Kidney (tissue), 14 donors: ENCODE results near the gene G6PD. TPM values are rescaled to one million over a fixed set of nuclear protein-coding genes. Genes with fewer than 3 reads are reported as not detected.

Source experiments
- DNase-seq, 5 donors: peaks; one replicate each; pipeline ENCODE4 v3.0.0-alpha.2; 2013 to 2020
- FAIRE-seq: peaks from 2 replicates; lab custom pipeline; 2012; peaks lifted over from hg19 to GRCh38; lab: Jason Lieb, UNC
- H3K27ac ChIP-seq, 2 donors: one replicate each; pipeline ENCODE4 v1.7.0; 2013; ENCODE audit warnings: low read depth in 2 of 2, low read length in 2 of 2, inconsistent platforms in 1 of 2
- H3K27me3 ChIP-seq: one replicate; pipeline ENCODE4 v1.7.1; 2013; ENCODE audit warnings: low read length, inconsistent platforms; ENCODE audit not compliant: control insufficient read depth, insufficient read depth
- H3K36me3 ChIP-seq, 3 donors: one replicate each; pipeline versions ENCODE4 v1.7.0 to v1.7.1; 2013; ENCODE audit warnings: low read length in 3 of 3, control low read depth in 1 of 3, inconsistent platforms in 1 of 3; ENCODE audit not compliant: insufficient read depth in 3 of 3, control insufficient read depth in 2 of 3
- H3K4me1 ChIP-seq, 3 donors: one replicate each; pipeline versions ENCODE4 v1.7.0 to v1.7.1; 2013; ENCODE audit warnings: low read length in 3 of 3, inconsistent platforms in 1 of 3, low read depth in 1 of 3; ENCODE audit not compliant: control insufficient read depth in 2 of 3, insufficient read depth in 2 of 3
- H3K4me3 ChIP-seq, 3 donors: one replicate each; pipeline versions ENCODE4 v1.7.0 to v1.8.1; 2013; ENCODE audit warnings: low read length in 3 of 3, control low read depth in 1 of 3, inconsistent platforms in 1 of 3
- H3K9ac ChIP-seq, 3 donors: one replicate each; pipeline versions ENCODE4 v1.7.0 to v1.7.1; 2013; ENCODE audit warnings: low read length in 3 of 3, control low read depth in 1 of 3, inconsistent platforms in 1 of 3
- H3K9me3 ChIP-seq, 3 donors: one replicate each; pipeline versions ENCODE4 v1.7.0 to v1.7.1; 2013; ENCODE audit warnings: low read length in 3 of 3, control low read depth in 1 of 3, inconsistent platforms in 1 of 3; ENCODE audit not compliant: control insufficient read depth in 2 of 3, insufficient read depth in 1 of 3
- intact Hi-C: fragments of 100-400 bp; cut with DNase I; formaldehyde crosslinking; loops from one replicate; pipeline ENCODE4 v1.11.1; 2022
- polyA plus RNA-seq: library from polyadenylated mRNA; stranded (reverse); fragments of 350-450 nt; fragmentation: Illumina TruSeq; extraction: RNeasy Lipid Tissue Mini Kit (QIAGEN cat#74804); gene quantifications from one replicate; pipeline ENCODE4 v1.2.3, GENCODE V29; 2014; ENCODE audit warnings: low read depth, low replicate concordance; ENCODE audit not compliant: insufficient read depth
- total RNA-seq: library from RNA; stranded (reverse); fragmentation: NEBNext Ultra II Directional; extraction: Animal tissue kit (Norgen Biotek cat#: 25700); gene quantifications from one replicate; pipeline ENCODE4 v1.2.1, GENCODE V29; 2021
- TF ChIP-seq, protein P1 (sequence below): IDR thresholded peaks from 3 replicates; pipeline ENCODE4 v1.5.1; 2012; ENCODE audit warnings: mild to moderate bottlenecking, moderate library complexity, borderline replicate concordance; ENCODE audit not compliant: insufficient read depth; ENCODE audit errors: extremely low read depth
- donor health status: control.
- donor health status: control.
- donor health status: control.
- donor health status: control.
- donor health status: control.
- donor health status: DM: yes; HTN: yes; CAD: no.
- donor health status: Normal renal cell carcinoma (clear cell type).

The G6PD gene
- total and polyA plus RNA-seq, 2 donors from 2014 or later: 34.7 to 54.1 TPM

DNA sequence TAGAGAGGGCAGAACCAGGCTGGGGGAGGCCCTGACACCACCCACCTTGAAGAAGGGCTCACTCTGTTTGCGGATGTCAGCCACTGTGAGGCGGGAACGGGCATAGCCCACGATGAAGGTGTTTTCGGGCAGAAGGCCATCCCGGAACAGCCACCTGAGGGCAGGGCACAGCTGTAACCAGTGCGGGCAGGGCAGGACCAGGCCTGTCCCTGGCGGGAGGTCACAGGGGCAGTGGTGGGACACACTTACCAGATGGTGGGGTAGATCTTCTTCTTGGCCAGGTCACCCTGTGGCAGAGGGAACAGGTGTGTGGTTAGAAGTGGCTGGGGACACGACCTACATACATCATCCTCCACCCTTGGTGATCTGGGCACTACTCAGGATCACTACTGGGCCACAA, 10.8 kb downstream of the G6PD start:
- Histone ChIP-seq H3K27me3 (no peaks in the 10 kb centered on the region), H3K9me3 (no peaks in the 10 kb centered on the region), H3K36me3 (no peaks in the 10 kb centered on the region), H3K4me1 (peaks cover 0 to 3% (median 0%) of the 10 kb centered on the region in 3 donors), H3K27ac (no peak overlapping the region), H3K4me3 (no peak overlapping the region), H3K9ac (no peak overlapping the region)
- intact Hi-C loops: no loop called here
- FAIRE-seq: no peak
- TF ChIP-seq, protein P1, sequence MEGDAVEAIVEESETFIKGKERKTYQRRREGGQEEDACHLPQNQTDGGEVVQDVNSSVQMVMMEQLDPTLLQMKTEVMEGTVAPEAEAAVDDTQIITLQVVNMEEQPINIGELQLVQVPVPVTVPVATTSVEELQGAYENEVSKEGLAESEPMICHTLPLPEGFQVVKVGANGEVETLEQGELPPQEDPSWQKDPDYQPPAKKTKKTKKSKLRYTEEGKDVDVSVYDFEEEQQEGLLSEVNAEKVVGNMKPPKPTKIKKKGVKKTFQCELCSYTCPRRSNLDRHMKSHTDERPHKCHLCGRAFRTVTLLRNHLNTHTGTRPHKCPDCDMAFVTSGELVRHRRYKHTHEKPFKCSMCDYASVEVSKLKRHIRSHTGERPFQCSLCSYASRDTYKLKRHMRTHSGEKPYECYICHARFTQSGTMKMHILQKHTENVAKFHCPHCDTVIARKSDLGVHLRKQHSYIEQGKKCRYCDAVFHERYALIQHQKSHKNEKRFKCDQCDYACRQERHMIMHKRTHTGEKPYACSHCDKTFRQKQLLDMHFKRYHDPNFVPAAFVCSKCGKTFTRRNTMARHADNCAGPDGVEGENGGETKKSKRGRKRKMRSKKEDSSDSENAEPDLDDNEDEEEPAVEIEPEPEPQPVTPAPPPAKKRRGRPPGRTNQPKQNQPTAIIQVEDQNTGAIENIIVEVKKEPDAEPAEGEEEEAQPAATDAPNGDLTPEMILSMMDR: no peak
- no peak for DNase-seq

GRCh38 chrX:154534526-154535322, 11.9 kb downstream of the G6PD start:
- Histone ChIP-seq H3K27ac (no peak overlapping the region), H3K9me3 (no peaks in the 10 kb centered on the region), H3K27me3 (no peaks in the 10 kb centered on the region), H3K9ac (no peak overlapping the region), H3K4me3 (no peak overlapping the region), H3K36me3 (no peaks in the 10 kb centered on the region), H3K4me1 (peaks cover 0 to 4% (median 0%) of the 10 kb centered on the region in 3 donors)
- TF ChIP-seq, protein P1: peak; percentile 99
- DNase-seq: peak; percentile 86 to 97 (median 90)
- FAIRE-seq: peak; percentile 92
- intact Hi-C loops: no loop called here

DNA sequence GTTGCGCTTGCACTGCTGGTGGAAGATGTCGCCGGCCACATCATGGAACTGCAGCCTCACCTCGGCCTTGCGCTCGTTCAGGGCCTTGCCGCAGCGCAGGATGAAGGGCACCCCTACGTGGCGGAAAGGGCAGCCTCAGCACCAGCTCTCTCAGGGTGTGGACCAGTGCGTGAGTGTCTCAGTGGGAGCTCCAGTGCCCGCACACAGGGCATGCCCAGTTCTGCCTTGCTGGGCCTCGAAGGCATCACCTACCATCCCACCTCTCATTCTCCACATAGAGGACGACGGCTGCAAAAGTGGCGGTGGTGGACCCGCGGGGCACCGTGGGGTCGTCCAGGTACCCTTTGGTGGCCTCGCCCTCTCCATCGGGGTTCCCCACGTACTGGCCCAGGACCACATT, 14.0 kb downstream of the G6PD start:
- intact Hi-C loops: no loop called here
- no peak overlapping the region for H3K9ac ChIP-seq
- H3K36me3 ChIP-seq: no peaks in the 10 kb centered on the region
- no peak overlapping the region for H3K27ac ChIP-seq
- TF ChIP-seq, protein P1: no peak
- H3K4me3 ChIP-seq: no peak overlapping the region
- H3K27me3 ChIP-seq: no peaks in the 10 kb centered on the region
- FAIRE-seq (no peak), DNase-seq (no peak)
- peaks cover 0 to 4% (median 0%) of the 10 kb centered on the region in 3 donors for H3K4me1 ChIP-seq
- no peaks in the 10 kb centered on the region for H3K9me3 ChIP-seq
